PFSK-1 (cell line): ENCODE data around the gene ACTN4.

Experiments used
- POLR2AphosphoS5 ChIP-seq: IDR thresholded peaks from 2 replicates; pipeline ENCODE4 v1.6.1; 2012; ENCODE audit warnings: low read depth, mild to moderate bottlenecking, control low read depth, low read length, moderate library complexity
- SIN3A ChIP-seq: IDR thresholded peaks from 2 replicates; pipeline ENCODE4 v1.6.1; 2012; ENCODE audit warnings: mild to moderate bottlenecking, low read length, moderate library complexity, borderline replicate concordance; ENCODE audit not compliant: insufficient read depth
- TAF1 ChIP-seq: IDR thresholded peaks from 2 replicates; pipeline ENCODE4 v1.6.1; 2012; ENCODE audit warnings: low read length, control low read depth, borderline replicate concordance; ENCODE audit not compliant: insufficient read depth
- TF ChIP-seq, protein P1 (sequence below), 2 experiments: IDR thresholded peaks; 2 replicates each; pipeline versions ENCODE4 v1.6.1 to v1.8.0; 2011 to 2012; ENCODE audit warnings: low read depth in 2 of 2, low read length in 2 of 2, control low read depth in 1 of 2, inconsistent platforms in 1 of 2, mild to moderate bottlenecking in 1 of 2, moderate library complexity in 1 of 2; ENCODE audit not compliant: insufficient read depth in 1 of 2

DNA sequence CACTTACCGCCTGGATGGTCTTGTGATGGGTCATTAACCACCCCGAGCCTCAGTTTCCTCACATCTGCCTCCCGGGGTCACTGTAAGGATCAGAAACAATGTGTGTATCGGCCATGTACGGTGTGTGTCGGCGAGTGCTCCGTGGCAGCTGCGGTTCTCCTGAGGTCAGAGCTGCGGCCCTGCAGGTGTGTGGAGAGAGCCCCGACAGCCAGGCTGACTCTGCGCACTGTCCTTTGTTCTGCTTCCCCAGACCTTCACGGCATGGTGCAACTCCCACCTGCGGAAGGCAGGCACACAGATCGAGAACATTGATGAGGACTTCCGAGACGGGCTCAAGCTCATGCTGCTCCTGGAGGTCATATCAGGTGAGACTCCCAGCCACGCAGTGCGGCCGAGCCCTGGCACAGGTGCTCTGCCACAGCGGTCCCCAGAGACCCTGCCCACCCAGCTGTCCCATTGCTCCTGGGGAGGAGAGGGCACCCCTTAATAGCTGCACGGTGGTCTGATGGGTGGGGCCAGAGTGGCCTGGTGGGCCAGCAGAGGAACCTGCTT, 53.0 kb downstream of the ACTN4 start:
- TF ChIP-seq SIN3A (no peak), POLR2AphosphoS5 (no peak), TAF1 (no peak)
- TF ChIP-seq, protein P1, sequence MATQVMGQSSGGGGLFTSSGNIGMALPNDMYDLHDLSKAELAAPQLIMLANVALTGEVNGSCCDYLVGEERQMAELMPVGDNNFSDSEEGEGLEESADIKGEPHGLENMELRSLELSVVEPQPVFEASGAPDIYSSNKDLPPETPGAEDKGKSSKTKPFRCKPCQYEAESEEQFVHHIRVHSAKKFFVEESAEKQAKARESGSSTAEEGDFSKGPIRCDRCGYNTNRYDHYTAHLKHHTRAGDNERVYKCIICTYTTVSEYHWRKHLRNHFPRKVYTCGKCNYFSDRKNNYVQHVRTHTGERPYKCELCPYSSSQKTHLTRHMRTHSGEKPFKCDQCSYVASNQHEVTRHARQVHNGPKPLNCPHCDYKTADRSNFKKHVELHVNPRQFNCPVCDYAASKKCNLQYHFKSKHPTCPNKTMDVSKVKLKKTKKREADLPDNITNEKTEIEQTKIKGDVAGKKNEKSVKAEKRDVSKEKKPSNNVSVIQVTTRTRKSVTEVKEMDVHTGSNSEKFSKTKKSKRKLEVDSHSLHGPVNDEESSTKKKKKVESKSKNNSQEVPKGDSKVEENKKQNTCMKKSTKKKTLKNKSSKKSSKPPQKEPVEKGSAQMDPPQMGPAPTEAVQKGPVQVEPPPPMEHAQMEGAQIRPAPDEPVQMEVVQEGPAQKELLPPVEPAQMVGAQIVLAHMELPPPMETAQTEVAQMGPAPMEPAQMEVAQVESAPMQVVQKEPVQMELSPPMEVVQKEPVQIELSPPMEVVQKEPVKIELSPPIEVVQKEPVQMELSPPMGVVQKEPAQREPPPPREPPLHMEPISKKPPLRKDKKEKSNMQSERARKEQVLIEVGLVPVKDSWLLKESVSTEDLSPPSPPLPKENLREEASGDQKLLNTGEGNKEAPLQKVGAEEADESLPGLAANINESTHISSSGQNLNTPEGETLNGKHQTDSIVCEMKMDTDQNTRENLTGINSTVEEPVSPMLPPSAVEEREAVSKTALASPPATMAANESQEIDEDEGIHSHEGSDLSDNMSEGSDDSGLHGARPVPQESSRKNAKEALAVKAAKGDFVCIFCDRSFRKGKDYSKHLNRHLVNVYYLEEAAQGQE (IDR thresholded peaks at IDR 0.05; ENCODE audit: insufficient read depth in 1 of 2, low read depth in 2 of 2, low read length in 2 of 2), result no peak
